Measurements from ENCODE around the gene CHAMP1.
A peak's percentile ranks its signal among the peaks of the same experiment; 100 is the strongest.

The CHAMP1 gene

DNA sequence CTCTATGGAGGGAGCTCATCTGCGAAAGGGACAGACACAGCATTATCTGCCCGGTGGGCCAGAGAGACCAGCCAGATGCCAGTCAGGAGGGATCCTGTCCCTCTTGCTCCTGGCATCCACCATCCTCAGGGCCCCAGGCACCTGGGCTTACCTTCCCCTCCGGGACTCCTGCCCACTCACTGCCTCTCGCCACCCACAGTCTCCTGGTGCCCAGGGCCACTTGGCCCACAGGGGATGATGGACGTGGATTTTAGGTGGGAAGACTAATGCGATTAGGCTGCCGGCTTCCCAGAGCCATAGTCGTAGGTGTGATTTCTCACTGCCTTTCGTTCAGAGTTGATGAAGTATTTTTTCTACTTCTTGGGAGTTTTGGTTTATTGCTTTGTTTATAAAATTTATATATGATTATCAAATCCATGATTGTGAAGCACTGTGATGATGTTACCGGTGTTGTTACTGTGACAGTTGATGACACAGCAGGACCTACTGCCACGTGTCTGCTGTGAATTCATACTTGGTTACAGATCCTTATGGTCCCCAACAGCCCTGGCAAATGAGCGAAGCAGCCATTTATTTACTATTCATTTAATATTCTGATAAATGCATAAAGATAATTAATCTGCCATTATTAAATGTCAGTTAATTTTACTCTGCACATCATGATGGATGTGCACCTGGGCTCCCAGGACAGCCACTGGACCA, 14.5 kb upstream of the CHAMP1 start:
- Histone ChIP-seq H3K27ac (ENCODE audit: low read depth, low read length) (no peak overlapping the region), H3K9me3 (ENCODE audit: control insufficient read depth, insufficient read depth, low read length) (no peaks in the 10 kb centered on the region), H3K4me3 (ENCODE audit: low read depth, low read length) (no peak overlapping the region), H3K4me1 (ENCODE audit: control insufficient read depth, insufficient read depth, low read length) (no peaks in the 10 kb centered on the region), H3K27me3 (ENCODE audit: control insufficient read depth, insufficient read depth, low read length) (no peaks in the 10 kb centered on the region), H3K9ac (ENCODE audit: low read depth, low read length) (no peak overlapping the region), H3K36me3 (ENCODE audit: control insufficient read depth, insufficient read depth, low read length) (peaks cover 84% of the 10 kb centered on the region)

DNA sequence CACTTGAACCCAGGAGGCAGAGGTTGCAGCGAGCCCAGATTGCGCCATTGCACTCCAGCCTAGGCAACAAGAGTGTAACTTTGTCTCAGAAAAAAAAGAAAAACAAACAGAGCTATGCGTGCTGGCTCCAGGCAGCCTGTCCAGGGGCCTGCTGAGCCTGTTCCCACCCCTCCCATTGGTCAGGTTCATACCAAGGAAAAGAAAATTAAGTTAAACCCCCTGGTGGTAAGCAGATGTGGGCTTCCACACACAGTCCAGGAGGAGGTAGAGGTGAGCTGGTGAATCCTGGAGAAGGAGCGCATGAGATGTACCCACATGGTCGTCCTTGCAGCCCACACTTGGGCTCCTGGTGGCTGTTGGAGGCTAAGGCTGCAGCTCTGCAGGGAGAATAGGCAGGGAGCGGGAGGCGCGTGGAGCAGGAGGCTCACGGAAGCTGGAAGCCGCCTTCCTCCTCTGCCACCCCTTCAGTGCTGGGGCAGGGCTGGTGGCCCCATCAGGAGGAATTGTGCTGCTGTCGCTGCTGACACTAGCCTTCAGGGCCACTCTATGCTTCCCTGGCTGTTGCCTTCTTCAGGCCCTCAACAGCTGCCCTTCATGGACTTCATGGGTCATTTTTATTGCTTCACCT, 10.5 kb upstream of the CHAMP1 start:
- Histone ChIP-seq H3K36me3 (ENCODE audit: control insufficient read depth, insufficient read depth, low read length) (peaks cover 72% of the 10 kb centered on the region), H3K9ac (ENCODE audit: low read depth, low read length) (no peak overlapping the region), H3K4me3 (ENCODE audit: low read depth, low read length) (no peak overlapping the region), H3K27ac (ENCODE audit: low read depth, low read length) (no peak overlapping the region), H3K27me3 (ENCODE audit: control insufficient read depth, insufficient read depth, low read length) (no peaks in the 10 kb centered on the region), H3K4me1 (ENCODE audit: control insufficient read depth, insufficient read depth, low read length) (no peaks in the 10 kb centered on the region), H3K9me3 (ENCODE audit: control insufficient read depth, insufficient read depth, low read length) (no peaks in the 10 kb centered on the region)

DNA sequence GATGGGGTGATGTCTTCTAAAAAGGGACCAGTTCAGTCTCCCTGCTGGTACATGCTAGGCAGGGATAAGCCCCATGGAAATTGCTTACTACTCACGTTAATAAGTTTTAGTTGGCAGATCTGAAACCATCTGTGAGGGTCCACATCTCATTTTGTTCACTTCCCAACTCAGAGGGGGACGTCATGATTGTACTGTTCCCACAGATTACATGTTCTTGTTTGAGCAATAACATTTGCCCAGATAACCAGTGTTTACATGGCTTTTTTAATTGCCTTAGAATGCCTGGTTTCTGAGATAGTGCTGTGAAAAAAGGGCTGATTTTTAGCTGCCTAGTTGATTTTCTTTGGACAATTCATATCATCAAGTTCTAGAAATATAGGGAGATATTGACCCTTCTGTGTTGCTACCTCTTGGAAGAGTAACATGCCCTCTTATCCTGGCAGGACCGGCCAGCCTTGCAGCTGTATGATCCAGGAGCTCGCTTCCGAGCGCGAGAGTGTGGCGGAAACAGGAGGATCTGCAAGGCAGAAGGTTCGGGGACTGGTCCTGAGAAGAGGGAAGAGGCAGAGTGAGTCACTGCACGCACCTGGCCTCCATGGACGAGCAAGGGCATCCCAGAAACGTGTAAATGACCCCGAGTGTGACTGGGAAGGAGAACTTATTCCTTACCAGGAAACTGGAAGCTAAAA, 9.8 kb upstream of the CHAMP1 start:
- H3K27me3 ChIP-seq (ENCODE audit: control insufficient read depth, insufficient read depth, low read length), result no peaks in the 10 kb centered on the region
- H3K9me3 ChIP-seq (ENCODE audit: control insufficient read depth, insufficient read depth, low read length), result no peaks in the 10 kb centered on the region
- H3K4me1 ChIP-seq (ENCODE audit: control insufficient read depth, insufficient read depth, low read length), result no peaks in the 10 kb centered on the region
- H3K36me3 ChIP-seq (ENCODE audit: control insufficient read depth, insufficient read depth, low read length), result peaks cover 65% of the 10 kb centered on the region
- H3K9ac ChIP-seq (ENCODE audit: low read depth, low read length), result no peak overlapping the region
- no peak overlapping the region for H3K4me3 ChIP-seq (ENCODE audit: low read depth, low read length)
- H3K27ac ChIP-seq (ENCODE audit: low read depth, low read length), result no peak overlapping the region

DNA sequence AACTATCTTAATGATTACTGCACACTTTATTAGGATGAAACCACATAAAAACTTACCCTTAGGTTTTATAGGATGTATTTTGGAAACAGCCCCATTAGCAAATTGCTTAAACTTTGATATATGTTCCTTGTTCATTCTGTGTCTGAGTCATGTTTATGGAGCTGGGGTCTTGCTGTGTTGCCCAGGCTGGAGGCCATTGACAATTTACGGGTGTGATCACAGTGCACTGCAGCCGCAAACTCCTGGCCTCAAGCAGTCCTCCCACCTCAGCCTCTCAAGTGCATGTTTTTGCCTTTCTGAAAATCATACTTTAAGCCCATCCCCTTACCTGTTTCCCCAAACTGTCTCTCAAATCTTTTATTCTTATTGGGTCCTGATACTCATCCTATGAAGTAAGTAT, 5.2 kb upstream of the CHAMP1 start:
- no peaks in the 10 kb centered on the region for H3K27me3 ChIP-seq (ENCODE audit: control insufficient read depth, insufficient read depth, low read length)
- peaks cover 3% of the 10 kb centered on the region; the same call in 1 of the 2 replicates for H3K4me1 ChIP-seq (ENCODE audit: control insufficient read depth, insufficient read depth, low read length)
- no peak overlapping the region for H3K27ac ChIP-seq (ENCODE audit: low read depth, low read length)
- H3K9me3 ChIP-seq (ENCODE audit: control insufficient read depth, insufficient read depth, low read length), result no peaks in the 10 kb centered on the region
- H3K36me3 ChIP-seq (ENCODE audit: control insufficient read depth, insufficient read depth, low read length), result peaks cover 26% of the 10 kb centered on the region
- H3K9ac ChIP-seq (ENCODE audit: low read depth, low read length), result no peak overlapping the region
- no peak overlapping the region for H3K4me3 ChIP-seq (ENCODE audit: low read depth, low read length)

DNA sequence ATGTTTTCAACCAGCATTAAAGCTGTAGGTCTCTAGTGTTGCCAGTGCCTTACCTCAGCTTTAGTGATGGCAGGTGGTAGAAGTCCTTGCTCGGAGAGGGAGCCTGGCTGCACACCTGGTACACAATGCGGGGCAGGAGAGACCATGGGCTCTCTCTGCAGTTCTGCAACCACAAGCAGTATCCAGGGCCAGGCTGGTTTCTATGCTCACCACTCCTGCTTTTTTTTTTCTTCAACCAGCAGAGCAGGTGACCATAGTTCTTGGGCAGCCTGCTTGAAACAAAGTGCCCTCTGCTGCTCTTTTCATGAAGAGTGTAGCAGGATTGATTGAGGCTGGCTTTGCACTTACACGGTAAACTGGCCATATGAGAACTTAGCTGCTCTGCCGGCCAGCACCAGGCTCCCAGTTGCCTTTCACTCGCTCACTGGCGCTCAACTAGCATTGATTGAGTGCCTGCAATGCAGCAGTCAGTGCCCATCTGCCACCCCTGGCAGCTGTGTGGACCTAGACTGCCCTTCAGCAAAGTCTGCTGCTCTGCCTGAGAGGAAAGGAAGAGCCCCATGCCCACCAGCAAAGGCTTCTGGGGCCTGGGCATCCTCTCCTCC, 4.4 kb upstream of the CHAMP1 start:
- H3K27ac ChIP-seq (ENCODE audit: low read depth, low read length), result no peak overlapping the region
- H3K4me1 ChIP-seq (ENCODE audit: control insufficient read depth, insufficient read depth, low read length), result peaks cover 3% of the 10 kb centered on the region; the same call in 1 of the 2 replicates
- H3K27me3 ChIP-seq (ENCODE audit: control insufficient read depth, insufficient read depth, low read length), result no peaks in the 10 kb centered on the region
- peaks cover 18% of the 10 kb centered on the region for H3K36me3 ChIP-seq (ENCODE audit: control insufficient read depth, insufficient read depth, low read length)
- no peaks in the 10 kb centered on the region for H3K9me3 ChIP-seq (ENCODE audit: control insufficient read depth, insufficient read depth, low read length)
- H3K9ac ChIP-seq (ENCODE audit: low read depth, low read length), result no peak overlapping the region
- no peak overlapping the region for H3K4me3 ChIP-seq (ENCODE audit: low read depth, low read length)

DNA sequence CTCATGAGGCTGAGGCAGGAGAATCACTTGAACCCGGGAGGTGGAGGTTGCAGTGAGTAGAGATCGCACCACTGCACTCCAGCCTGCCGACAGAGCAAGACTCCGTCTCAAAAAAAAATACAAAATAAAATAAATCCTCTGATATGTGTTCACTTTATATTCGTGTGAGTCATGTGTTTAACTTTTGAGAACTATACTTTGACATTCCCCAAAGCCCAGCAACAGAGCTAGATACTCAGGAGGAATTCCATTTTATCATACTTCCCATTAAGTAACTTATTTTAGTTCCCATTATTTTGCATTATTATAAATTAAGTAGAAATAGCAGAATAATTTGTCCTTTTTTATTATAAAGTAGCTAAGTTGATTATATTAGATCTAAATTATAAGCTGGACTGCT, 3.3 kb upstream of the CHAMP1 start:
- Histone ChIP-seq H3K36me3 (ENCODE audit: control insufficient read depth, insufficient read depth, low read length) (peaks cover 14% of the 10 kb centered on the region), H3K9me3 (ENCODE audit: control insufficient read depth, insufficient read depth, low read length) (no peaks in the 10 kb centered on the region), H3K9ac (ENCODE audit: low read depth, low read length) (no peak overlapping the region), H3K4me1 (ENCODE audit: control insufficient read depth, insufficient read depth, low read length) (peaks cover 8% of the 10 kb centered on the region), H3K4me3 (ENCODE audit: low read depth, low read length) (no peak overlapping the region), H3K27me3 (ENCODE audit: control insufficient read depth, insufficient read depth, low read length) (no peaks in the 10 kb centered on the region), H3K27ac (ENCODE audit: low read depth, low read length) (no peak overlapping the region)

DNA sequence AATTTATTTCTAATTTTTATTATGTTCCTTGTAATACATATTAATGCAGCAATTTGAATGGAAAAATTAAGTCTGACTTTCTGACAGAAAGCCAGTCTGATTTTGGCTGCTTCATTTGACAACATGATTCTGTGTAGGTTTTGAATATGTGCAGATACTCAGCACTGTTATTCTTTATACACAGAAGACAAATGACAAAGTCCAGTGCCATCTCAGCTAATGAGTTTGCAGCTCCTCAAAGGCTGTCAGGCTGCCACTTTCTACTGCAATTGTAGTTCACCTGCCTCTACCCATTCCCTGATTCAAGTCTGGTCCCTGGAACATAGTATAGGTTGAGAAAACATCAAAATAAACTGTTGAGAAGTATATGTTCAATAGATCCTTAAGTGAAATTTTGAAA, 2.9 kb upstream of the CHAMP1 start:
- H3K27ac ChIP-seq (ENCODE audit: low read depth, low read length), result no peak overlapping the region
- no peaks in the 10 kb centered on the region for H3K9me3 ChIP-seq (ENCODE audit: control insufficient read depth, insufficient read depth, low read length)
- H3K4me1 ChIP-seq (ENCODE audit: control insufficient read depth, insufficient read depth, low read length), result peaks cover 8% of the 10 kb centered on the region
- no peak overlapping the region for H3K4me3 ChIP-seq (ENCODE audit: low read depth, low read length)
- H3K36me3 ChIP-seq (ENCODE audit: control insufficient read depth, insufficient read depth, low read length), result peaks cover 11% of the 10 kb centered on the region; the same call in 1 of the 2 replicates
- H3K27me3 ChIP-seq (ENCODE audit: control insufficient read depth, insufficient read depth, low read length), result no peaks in the 10 kb centered on the region
- no peak overlapping the region for H3K9ac ChIP-seq (ENCODE audit: low read depth, low read length)

DNA sequence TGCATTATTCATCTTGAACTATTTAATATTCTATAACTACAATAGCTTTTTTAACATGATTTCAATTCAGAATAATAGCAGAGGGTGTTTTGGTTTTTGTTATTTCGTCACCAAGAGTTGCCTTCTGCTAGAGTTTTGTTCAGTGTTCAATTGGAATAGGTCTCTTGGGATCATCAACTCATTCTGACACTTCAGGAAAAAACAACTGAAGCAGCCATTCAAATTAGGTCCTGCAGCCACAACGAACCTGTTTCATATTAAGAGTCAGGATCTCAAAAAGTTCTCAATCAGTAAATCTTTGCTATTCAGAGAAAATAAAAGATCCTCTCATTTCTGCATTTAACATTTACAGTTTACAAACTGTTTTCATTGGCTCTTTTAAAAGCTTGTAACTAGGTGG, 2.4 kb upstream of the CHAMP1 start:
- Histone ChIP-seq H3K36me3 (ENCODE audit: control insufficient read depth, insufficient read depth, low read length) (peaks cover 9% of the 10 kb centered on the region; the same call in 1 of the 2 replicates), H3K4me3 (ENCODE audit: low read depth, low read length) (no peak overlapping the region), H3K27ac (ENCODE audit: low read depth, low read length) (no peak overlapping the region), H3K4me1 (ENCODE audit: control insufficient read depth, insufficient read depth, low read length) (peaks cover 8% of the 10 kb centered on the region), H3K9ac (ENCODE audit: low read depth, low read length) (no peak overlapping the region), H3K9me3 (ENCODE audit: control insufficient read depth, insufficient read depth, low read length) (no peaks in the 10 kb centered on the region), H3K27me3 (ENCODE audit: control insufficient read depth, insufficient read depth, low read length) (no peaks in the 10 kb centered on the region)

DNA sequence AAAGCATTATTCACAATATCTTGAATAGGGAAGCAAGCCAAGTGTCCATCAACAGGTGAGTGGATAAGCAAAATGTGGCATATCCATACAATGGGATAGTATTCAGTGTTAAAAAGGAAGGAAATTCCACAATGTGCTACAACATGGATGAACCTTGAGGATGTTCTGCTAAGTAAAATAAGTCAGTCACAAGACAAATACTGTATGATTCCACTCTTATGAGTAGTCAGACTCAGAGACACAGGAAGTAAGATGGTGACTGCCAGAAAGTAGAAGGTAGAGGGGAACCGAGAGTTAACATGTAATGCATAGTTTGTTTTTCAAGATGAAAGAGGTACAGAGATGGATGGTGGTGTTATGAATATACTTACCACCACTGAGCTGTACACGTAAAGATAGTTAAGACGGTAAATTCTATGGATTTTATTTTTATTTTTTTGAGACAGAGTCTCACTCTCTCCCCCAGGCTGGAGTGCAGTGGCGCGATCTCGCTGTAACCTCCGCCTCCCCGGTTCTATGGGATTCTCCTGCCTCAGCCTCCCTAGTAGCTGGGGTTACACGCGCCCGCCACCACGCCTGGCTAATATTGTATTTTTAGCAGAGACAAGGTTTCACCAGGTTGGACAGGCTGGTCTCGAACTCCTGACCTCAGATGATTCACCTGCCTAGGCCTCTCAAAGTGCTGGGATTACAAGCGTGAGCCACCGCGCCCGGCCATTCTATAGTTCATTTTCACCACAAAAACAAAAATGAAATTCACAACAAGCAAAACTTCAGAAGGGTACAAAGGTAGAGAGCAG, 1.0 kb upstream of the CHAMP1 start:
- H3K36me3 ChIP-seq (ENCODE audit: control insufficient read depth, insufficient read depth, low read length), result 0 out of 2 replicates have a peak, but pooled peaks cover 3% of the 10 kb centered on the region
- H3K4me3 ChIP-seq (ENCODE audit: low read depth, low read length), result peak overlapping the region; percentile 74
- H3K9ac ChIP-seq (ENCODE audit: low read depth, low read length), result peak overlapping the region; percentile 84; the same call in 1 of the 2 replicates
- peak overlapping the region; percentile 91 for H3K27ac ChIP-seq (ENCODE audit: low read depth, low read length)
- H3K27me3 ChIP-seq (ENCODE audit: control insufficient read depth, insufficient read depth, low read length), result no peaks in the 10 kb centered on the region
- no peaks in the 10 kb centered on the region for H3K9me3 ChIP-seq (ENCODE audit: control insufficient read depth, insufficient read depth, low read length)
- peaks cover 8% of the 10 kb centered on the region for H3K4me1 ChIP-seq (ENCODE audit: control insufficient read depth, insufficient read depth, low read length)

DNA sequence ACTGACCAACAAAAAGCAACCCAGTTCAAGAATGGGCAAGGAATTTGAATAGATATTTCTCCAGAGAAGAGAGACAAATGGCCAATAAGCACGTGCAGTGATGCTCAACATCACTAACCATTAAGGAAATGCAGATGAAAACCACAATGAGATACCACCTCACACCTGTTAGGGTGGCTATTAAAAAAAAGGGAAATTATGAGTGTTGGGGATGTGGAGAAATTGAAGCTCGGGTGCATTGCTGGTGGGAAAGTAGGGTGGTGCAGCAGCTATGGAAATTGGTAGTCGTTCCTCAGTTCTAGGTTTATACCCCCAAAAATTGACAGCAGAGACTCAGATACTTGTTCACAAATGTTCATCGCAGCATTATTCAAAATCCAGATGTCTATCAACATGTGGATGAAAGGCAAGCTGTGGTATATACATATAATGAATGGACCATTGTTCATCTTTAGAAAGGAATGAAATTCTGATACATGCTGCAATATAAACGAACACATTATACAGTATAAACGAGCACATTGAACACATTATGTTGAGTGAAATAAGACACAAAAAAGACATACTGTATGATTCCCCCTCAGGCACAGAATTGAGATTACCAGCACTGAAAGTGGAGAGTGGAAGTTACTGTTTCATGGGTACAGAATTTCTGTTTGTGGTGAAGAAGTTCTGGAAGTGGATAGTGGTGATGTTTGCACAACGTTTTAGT, 927 bp downstream of the CHAMP1 start:
- Histone ChIP-seq H3K36me3 (ENCODE audit: control insufficient read depth, insufficient read depth, low read length) (0 out of 2 replicates have a peak, but pooled peaks cover 10% of the 10 kb centered on the region), H3K4me1 (ENCODE audit: control insufficient read depth, insufficient read depth, low read length) (peaks cover 8% of the 10 kb centered on the region), H3K9me3 (ENCODE audit: control insufficient read depth, insufficient read depth, low read length) (no peaks in the 10 kb centered on the region), H3K4me3 (ENCODE audit: low read depth, low read length) (peak overlapping the region; percentile 74), H3K9ac (ENCODE audit: low read depth, low read length) (peak overlapping the region; percentile 84; the same call in 1 of the 2 replicates), H3K27ac (ENCODE audit: low read depth, low read length) (peak overlapping the region; percentile 91), H3K27me3 (ENCODE audit: control insufficient read depth, insufficient read depth, low read length) (no peaks in the 10 kb centered on the region)
